SH-SY5Y (cell line): ENCODE data around the gene NRP1.

Source experiments
- GATA2 ChIP-seq: IDR thresholded peaks from 2 replicates; pipeline ENCODE4 v1.6.1; 2011; ENCODE audit warnings: mild to moderate bottlenecking, low read depth, low read length
- GATA3 ChIP-seq: IDR thresholded peaks from 2 replicates; pipeline ENCODE4 v1.6.1; 2011; ENCODE audit warnings: low read depth, mild to moderate bottlenecking, low read length, moderate library complexity

The NRP1 gene

GRCh38 chr10:33293076-33293475 is 41.4 kb downstream of the NRP1 start:
- no peak for TF ChIP-seq GATA2
- TF ChIP-seq GATA3 = no peak

DNA sequence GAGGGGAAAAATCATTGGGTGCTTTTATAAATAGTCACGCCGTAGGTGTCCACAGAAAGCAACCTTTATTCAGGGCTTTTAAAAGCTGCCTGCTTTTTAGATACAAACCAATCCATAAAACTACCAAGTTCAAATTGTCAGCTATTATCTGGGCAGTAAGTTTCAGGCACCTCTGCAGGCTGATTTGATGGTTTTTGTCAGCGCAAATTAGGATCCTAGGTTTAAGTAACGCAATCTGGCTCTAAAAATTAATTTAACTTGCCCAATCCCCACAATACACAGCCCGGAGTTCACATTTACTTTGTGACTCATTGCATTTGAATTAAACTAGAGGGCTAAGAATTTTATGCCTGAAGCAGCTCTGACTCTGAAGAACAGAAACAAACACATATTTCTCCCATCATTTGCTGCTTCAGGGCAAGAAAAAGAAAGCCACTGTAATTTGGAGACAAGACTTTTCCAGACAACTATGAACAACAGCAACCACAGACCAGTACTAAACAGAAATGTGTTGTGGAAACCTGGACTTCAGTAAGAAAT is 43.3 kb downstream of the NRP1 start:
- TF ChIP-seq GATA3 (no peak), GATA2 (no peak)

GRCh38 chr10:33290321-33291052 is 44.0 kb downstream of the NRP1 start:
- TF ChIP-seq GATA3 (no peak), GATA2 (no peak)

- TF ChIP-seq GATA3 = no peak
- TF ChIP-seq GATA2 = no peak
Observed at GRCh38 chr10:33289776-33290175, 44.7 kb downstream of the NRP1 start.

GRCh38 chr10:33288127-33288526 is 46.3 kb downstream of the NRP1 start:
- no peak for TF ChIP-seq GATA3
- no peak for TF ChIP-seq GATA2

DNA sequence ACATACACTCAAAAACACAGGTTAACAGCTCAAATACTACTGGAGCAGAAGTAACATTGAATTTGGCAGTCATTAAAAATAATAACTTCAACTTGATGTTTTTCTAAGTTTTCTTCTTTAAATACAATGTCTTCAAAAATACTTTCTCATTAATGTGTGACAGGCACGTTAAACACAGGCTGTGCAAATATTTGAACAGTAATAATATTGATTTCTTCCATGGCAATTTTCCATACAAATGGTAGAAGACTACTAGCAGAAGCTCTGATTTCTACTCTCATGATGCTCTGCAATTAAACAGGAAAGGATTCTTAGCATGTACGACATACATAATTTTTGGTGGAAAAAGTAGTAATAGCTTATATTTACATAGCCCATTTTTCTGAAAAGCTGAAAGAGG is 47.4 kb downstream of the NRP1 start:
- TF ChIP-seq GATA2 = no peak
- no peak for TF ChIP-seq GATA3

- no peak for TF ChIP-seq GATA3
- TF ChIP-seq GATA2 = no peak
Observed at GRCh38 chr10:33286157-33286934, 48.1 kb downstream of the NRP1 start.

DNA sequence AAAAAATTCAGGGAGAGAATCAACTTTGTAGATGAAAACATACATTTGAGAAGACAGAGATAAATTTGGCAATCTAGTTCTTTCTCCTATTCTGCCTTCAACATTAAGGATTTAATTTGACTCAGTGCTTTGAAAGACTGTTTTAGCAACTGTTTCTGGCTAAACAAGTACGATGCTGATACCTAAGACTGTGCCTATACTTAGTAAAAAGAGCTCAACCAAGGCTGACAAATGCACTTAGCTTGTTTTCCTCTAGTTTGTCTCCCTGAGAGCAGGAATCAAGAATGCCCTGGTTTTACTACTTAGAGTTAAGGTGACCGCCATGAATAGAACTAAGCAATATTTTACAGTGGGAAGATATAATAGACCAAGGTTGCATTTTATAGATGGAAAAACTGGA is 49.5 kb downstream of the NRP1 start:
- TF ChIP-seq GATA2 = no peak
- no peak for TF ChIP-seq GATA3

- TF ChIP-seq GATA3 = no peak
- TF ChIP-seq GATA2 = no peak
Observed at GRCh38 chr10:33279811-33280602, 54.5 kb downstream of the NRP1 start.

DNA sequence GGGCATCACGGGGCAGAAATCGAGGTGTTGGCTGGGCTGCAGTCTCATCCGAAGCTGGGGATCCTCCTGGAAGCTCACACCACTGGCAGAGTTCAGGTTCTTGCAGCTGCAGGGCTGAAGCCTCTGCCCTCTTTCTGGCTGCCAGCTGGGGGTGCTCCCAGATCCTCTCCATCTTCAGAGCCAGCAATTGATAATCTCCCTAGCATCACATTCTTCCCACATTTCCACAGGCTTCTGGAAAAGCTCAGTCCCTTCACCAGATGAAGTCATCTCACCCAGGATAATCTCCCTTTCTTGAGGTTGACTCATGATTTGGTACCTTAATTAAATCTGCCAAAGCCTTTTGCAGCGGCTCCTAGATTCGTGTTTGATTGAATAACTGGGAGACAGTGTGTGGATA is 55.2 kb downstream of the NRP1 start:
- TF ChIP-seq GATA2 (no peak), GATA3 (no peak)

- TF ChIP-seq GATA2 (no peak), GATA3 (no peak)
Observed at GRCh38 chr10:33278198-33278597, 56.3 kb downstream of the NRP1 start.

DNA sequence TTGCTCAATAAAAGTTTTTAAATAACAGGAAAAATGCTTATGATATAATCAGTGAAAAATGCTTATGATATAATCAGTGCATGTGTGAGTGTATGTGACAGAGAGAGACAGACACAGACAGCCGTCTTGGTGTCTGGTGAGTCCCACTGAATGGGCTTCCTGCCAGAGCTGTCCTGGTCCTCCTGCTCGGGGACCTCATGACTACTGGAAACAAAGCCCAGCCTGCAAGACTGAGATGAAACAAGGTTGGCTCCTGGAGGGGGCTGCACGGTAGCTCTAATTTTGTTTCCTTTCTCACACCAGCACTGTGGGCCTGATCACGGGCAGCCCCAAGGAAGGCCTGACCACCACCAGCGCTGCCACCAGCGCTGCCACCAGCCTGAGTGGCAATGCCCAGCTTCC is 57.3 kb downstream of the NRP1 start:
- peak; percentile 86 for TF ChIP-seq GATA2
- TF ChIP-seq GATA3 = peak; percentile 52; the same call in 1 of the 2 replicates

- no peak for TF ChIP-seq GATA3
- TF ChIP-seq GATA2 = no peak
Observed at GRCh38 chr10:33276282-33276923, 58.1 kb downstream of the NRP1 start.
